Keratinocyte (primary cell): ENCODE measurements around the gene NOL9. TPM values are rescaled to one million over a fixed set of nuclear protein-coding genes. Genes with fewer than 3 reads are reported as not detected.
A peak's percentile ranks its signal among the peaks of the same experiment; 100 is the strongest.

Source experiments
- DNase-seq: peaks from one replicate; pipeline ENCODE4 v3.0.0-alpha.2; 2011; ENCODE audit warnings: low read depth, missing footprints, low spot score
- FAIRE-seq: peaks from 2 replicates; lab custom pipeline; 2011; peaks lifted over from hg19 to GRCh38; lab: Jason Lieb, UNC
- H2AFZ ChIP-seq: 2 replicates; pipeline ENCODE4 v1.6.0; 2012; ENCODE audit warnings: low read length, control low read depth, inconsistent platforms; ENCODE audit not compliant: control insufficient read depth
- H3K27ac ChIP-seq: 2 replicates; pipeline ENCODE4 v1.5.1; 2011; ENCODE audit warnings: low read length; ENCODE audit not compliant: control insufficient read depth, insufficient read depth
- H3K27me3 ChIP-seq: 3 replicates; pipeline ENCODE4 v1.6.0; 2011; ENCODE audit warnings: low read length; ENCODE audit not compliant: control insufficient read depth, insufficient read depth; ENCODE audit errors: extremely low read depth
- H3K36me3 ChIP-seq, 2 experiments: 2 replicates in 1 of 2; 3 replicates in 1 of 2; pipeline ENCODE4 v1.5.1; 2011; ENCODE audit warnings: low read length in 2 of 2, mild to moderate bottlenecking in 1 of 2; ENCODE audit not compliant: control insufficient read depth in 2 of 2, insufficient read depth in 2 of 2; ENCODE audit errors: extremely low read depth in 1 of 2
- H3K4me1 ChIP-seq: 3 replicates; pipeline ENCODE4 v1.5.1; 2011; ENCODE audit warnings: low read length; ENCODE audit not compliant: control insufficient read depth, insufficient read depth; ENCODE audit errors: extremely low read depth
- H3K4me2 ChIP-seq: 3 replicates; pipeline ENCODE4 v1.6.0; 2011; ENCODE audit warnings: low read depth, low read length; ENCODE audit not compliant: control insufficient read depth, insufficient read depth; ENCODE audit errors: extremely low read depth
- H3K4me3 ChIP-seq, 3 experiments: fragments of 200-600 bp in 1 of 3; sonication (generic) in 1 of 3; 2 replicates in 2 of 3; 3 replicates in 1 of 3; pipeline ENCODE4 v1.5.1; 2011 to 2016; ENCODE audit warnings: low read length in 3 of 3, mild to moderate bottlenecking in 3 of 3, control low read depth in 2 of 3, inconsistent platforms in 1 of 3, low read depth in 1 of 3, mixed read lengths in 1 of 3, mixed run types in 1 of 3, moderate library complexity in 1 of 3; ENCODE audit not compliant: control insufficient read depth in 2 of 3, insufficient read depth in 2 of 3; ENCODE audit errors: extremely low read depth in 1 of 3
- H3K79me2 ChIP-seq: 2 replicates; pipeline ENCODE4 v1.6.0; 2012; ENCODE audit warnings: low read length; ENCODE audit not compliant: control insufficient read depth, insufficient read depth
- H3K9ac ChIP-seq: 3 replicates; pipeline ENCODE4 v1.6.0; 2011; ENCODE audit warnings: low read length; ENCODE audit not compliant: control insufficient read depth, insufficient read depth; ENCODE audit errors: extremely low read depth
- H3K9me1 ChIP-seq: 3 replicates; pipeline ENCODE4 v1.6.0; 2011; ENCODE audit warnings: low read length; ENCODE audit not compliant: control insufficient read depth, insufficient read depth; ENCODE audit errors: extremely low read depth
- H3K9me3 ChIP-seq: 2 replicates; pipeline ENCODE4 v1.5.1; 2012; ENCODE audit warnings: low read depth, low read length; ENCODE audit not compliant: control insufficient read depth
- H4K20me1 ChIP-seq: 3 replicates; pipeline ENCODE4 v1.6.0; 2011; ENCODE audit warnings: low read length; ENCODE audit not compliant: control insufficient read depth, insufficient read depth; ENCODE audit errors: extremely low read depth
- EZH2 ChIP-seq: IDR thresholded peaks from one replicate; pipeline ENCODE4 v1.6.1; 2012; ENCODE audit warnings: inconsistent platforms, mild to moderate bottlenecking, low read length, moderate library complexity
- dilution Hi-C: fragments of 300-500 bp; cut with MboI; formaldehyde crosslinking; loops from one replicate; pipeline ENCODE4 v1.7.0; 2020; ENCODE audit warnings: low sequenced_read_pairs; ENCODE audit not compliant: extremely low pct_ligation_motif_present
- polyA plus RNA-seq, 5 experiments: library from polyadenylated mRNA; depleted of rRNA in 3 of 5; stranded (reverse) in 3 of 5; stranded (forward) in 1 of 5; unstranded in 1 of 5; fragments of >200 nt; gene quantifications; 1 replicate in 1 of 5; 2 replicates in 3 of 5; 3 replicates in 1 of 5; pipeline versions ENCODE4 v1.2.1 to v1.2.3, GENCODE V29; 2011 to 2012; ENCODE audit warnings: missing spikeins in 2 of 5, low read depth in 1 of 5, low replicate concordance in 1 of 5
- TF ChIP-seq, protein P1 (sequence below), 3 experiments: IDR thresholded peaks in 1 of 3; conservative IDR thresholded peaks in 1 of 3; optimal IDR thresholded peaks in 1 of 3; 2 replicates in 2 of 3; 3 replicates in 1 of 3; pipeline versions ENCODE3 to v1.5.1; 2011; ENCODE audit warnings: low read length in 3 of 3, mild to moderate bottlenecking in 3 of 3, moderate library complexity in 2 of 3, control low read depth in 1 of 3, inconsistent platforms in 1 of 3; ENCODE audit not compliant: insufficient read depth in 2 of 3; ENCODE audit errors: extremely low read depth in 1 of 3

Gene NOL9
- polyA plus RNA-seq, 1 donor (not counting 4 experiments of a cell fraction or from before 2014, with no cell fraction given), result 24.6 TPM

DNA sequence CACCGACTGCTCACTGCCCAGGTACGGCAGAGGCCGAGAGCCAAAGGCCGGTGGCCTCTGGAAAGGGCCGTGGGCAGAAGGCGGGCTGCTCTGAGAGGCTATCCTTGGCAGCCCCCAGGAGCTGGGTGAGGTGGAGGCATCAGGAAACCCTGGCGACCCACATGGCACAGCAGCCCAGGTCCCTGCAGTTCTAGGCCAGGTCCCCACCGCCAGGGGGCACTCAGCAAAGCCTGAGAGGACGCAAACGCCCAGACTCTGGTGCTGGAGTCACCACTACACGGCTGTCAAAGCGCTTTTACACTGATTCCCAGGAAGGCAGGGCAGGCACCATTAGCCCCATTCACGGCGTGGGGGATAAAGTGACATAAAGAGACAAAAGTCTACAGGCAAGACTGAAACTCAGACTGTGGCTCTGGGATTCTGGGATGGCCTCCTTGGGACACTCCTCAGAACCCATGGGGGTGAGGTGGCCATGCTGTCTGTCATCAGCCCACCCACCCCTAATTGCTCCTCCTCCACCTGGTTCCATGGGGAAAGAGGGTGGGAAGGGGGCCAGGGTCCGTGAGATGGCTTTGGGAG is 67.8 kb downstream of the NOL9 start:
- H3K79me2 ChIP-seq, result peaks cover 30% of the 10 kb centered on the region
- peak overlapping the region; percentile 83 for H3K4me2 ChIP-seq
- peak overlapping the region; percentile 75 for H3K9ac ChIP-seq
- H4K20me1 ChIP-seq, result no peaks in the 10 kb centered on the region
- no peak overlapping the region for H2AFZ ChIP-seq
- peak; percentile 84 for FAIRE-seq
- H3K27ac ChIP-seq, result peak overlapping the region; percentile 66
- TF ChIP-seq EZH2, result no peak
- TF ChIP-seq, protein P1, sequence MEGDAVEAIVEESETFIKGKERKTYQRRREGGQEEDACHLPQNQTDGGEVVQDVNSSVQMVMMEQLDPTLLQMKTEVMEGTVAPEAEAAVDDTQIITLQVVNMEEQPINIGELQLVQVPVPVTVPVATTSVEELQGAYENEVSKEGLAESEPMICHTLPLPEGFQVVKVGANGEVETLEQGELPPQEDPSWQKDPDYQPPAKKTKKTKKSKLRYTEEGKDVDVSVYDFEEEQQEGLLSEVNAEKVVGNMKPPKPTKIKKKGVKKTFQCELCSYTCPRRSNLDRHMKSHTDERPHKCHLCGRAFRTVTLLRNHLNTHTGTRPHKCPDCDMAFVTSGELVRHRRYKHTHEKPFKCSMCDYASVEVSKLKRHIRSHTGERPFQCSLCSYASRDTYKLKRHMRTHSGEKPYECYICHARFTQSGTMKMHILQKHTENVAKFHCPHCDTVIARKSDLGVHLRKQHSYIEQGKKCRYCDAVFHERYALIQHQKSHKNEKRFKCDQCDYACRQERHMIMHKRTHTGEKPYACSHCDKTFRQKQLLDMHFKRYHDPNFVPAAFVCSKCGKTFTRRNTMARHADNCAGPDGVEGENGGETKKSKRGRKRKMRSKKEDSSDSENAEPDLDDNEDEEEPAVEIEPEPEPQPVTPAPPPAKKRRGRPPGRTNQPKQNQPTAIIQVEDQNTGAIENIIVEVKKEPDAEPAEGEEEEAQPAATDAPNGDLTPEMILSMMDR (optimal IDR thresholded peaks at IDR 0.05 in 1 of 3, IDR thresholded peaks at IDR 0.05 in 1 of 3, conservative IDR thresholded peaks at IDR 0.05 in 1 of 3; ENCODE audit: extremely low read depth in 1 of 3, insufficient read depth in 2 of 3, low read length in 3 of 3), result peak in 2 of 3 experiments; percentile 92 to 95
- peaks cover 4 to 29% of the 10 kb centered on the region in 2 experiments for H3K36me3 ChIP-seq
- H3K9me3 ChIP-seq, result no peaks in the 10 kb centered on the region
- no peak for DNase-seq
- dilution Hi-C loops, result no loop called here
- peak overlapping the region; percentile 44 to 69 (median 67) for H3K4me3 ChIP-seq
- H3K27me3 ChIP-seq, result no peaks in the 10 kb centered on the region
- no peaks in the 10 kb centered on the region for H3K9me1 ChIP-seq
- H3K4me1 ChIP-seq, result peaks cover 46% of the 10 kb centered on the region

DNA sequence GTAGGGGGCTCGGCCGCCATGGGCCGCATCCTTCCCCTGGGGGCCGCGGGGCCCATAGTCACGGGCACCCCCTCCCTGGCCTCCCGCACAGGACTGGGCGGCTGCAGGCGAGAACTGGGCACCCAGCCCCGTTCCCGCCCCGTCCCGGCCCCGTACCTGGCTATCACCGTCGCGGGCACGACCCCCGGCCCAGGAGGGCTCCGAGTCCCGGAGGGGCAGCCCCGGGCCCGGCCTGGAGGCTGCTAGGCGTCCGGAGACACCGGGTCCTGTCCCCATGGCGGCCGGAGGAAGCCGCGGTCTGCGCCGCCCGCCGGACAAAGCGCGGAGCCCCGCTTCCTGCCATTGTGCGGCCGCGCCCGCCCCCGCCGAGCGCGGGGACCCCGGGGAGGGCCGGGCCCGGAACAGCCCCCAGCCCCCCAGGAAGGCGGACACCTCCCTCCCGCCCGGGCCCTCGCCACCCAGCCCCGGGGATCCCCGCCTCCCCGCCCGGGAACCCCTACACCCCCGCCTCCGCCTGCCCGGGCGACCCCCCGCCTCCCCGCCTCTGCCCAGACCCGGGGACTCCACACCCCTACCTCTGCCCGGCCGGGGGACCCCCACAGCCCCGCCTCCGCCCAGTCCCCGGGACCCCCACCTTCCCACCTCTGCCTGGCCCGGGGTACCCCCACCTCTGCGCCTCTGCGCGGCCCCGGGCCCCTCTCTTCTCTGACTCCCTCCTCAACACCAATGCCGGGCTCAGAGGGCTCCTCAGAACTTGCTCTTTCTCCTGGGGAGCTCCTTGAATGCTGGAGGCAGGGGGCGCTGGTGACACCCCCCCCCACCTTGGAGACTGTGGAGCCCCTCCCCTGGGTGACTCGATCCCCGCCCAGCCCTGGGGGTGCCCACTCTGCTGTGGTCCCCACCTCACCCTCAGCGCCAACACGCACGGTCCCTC is 68.9 kb downstream of the NOL9 start:
- Histone ChIP-seq H4K20me1 (no peaks in the 10 kb centered on the region), H3K9me3 (no peaks in the 10 kb centered on the region), H3K4me2 (peak overlapping the region; percentile 83), H3K27me3 (no peaks in the 10 kb centered on the region), H3K36me3 (peaks cover 5 to 29% of the 10 kb centered on the region in 2 experiments), H3K9me1 (no peaks in the 10 kb centered on the region), H3K4me3 (peak overlapping the region; percentile 44 to 69 (median 67)), H3K9ac (peak overlapping the region; percentile 75), H2AFZ (no peak overlapping the region), H3K27ac (peak overlapping the region; percentile 66), H3K4me1 (peaks cover 42% of the 10 kb centered on the region), H3K79me2 (peaks cover 30% of the 10 kb centered on the region)
- dilution Hi-C loops, result no loop called here
- no peak for TF ChIP-seq EZH2
- TF ChIP-seq, protein P1 (optimal IDR thresholded peaks at IDR 0.05 in 1 of 3, IDR thresholded peaks at IDR 0.05 in 1 of 3, conservative IDR thresholded peaks at IDR 0.05 in 1 of 3; ENCODE audit: extremely low read depth in 1 of 3, insufficient read depth in 2 of 3, low read length in 3 of 3), result no peak
- DNase-seq (no peak), FAIRE-seq (no peak)
